GM21619 (cell line): ENCODE data around the gene ZNF107.
"Not testable (repeated sequence)": the region's sequence is repeated elsewhere in the genome, so short reads cannot be mapped to it uniquely, and the experiment has no call there.

Experiments
- ATAC-seq: cut with Tn5 transposase; IDR thresholded peaks from one replicate; pipeline ENCODE4 v1.9.1; 2021; ENCODE audit not compliant: unreplicated experiment

ZNF107 gene

DNA sequence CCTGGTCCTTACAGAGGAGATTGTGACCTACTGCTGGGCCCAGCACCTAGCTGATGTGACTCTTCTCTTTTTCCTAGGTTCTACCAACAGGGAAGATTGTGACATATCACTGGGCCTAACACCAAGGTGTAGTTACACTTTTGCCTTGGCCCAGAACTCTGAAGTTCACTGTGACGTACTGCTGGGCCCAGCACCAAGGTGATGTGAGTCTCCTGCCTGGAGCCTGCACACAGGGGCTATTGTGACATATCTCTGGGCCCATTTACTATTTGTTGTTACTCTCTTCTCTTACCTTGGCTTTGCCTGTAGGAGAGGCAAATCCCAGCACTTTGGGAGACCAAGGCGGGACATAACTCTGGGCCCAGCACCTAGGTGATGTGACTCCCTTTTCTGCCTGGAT lies 23.1 kb upstream of the ZNF107 start:
- no peak for ATAC-seq

- ATAC-seq, result no peak
Measured at GRCh38 chr7:64643566-64643965, 22.4 kb upstream of the ZNF107 start.

DNA sequence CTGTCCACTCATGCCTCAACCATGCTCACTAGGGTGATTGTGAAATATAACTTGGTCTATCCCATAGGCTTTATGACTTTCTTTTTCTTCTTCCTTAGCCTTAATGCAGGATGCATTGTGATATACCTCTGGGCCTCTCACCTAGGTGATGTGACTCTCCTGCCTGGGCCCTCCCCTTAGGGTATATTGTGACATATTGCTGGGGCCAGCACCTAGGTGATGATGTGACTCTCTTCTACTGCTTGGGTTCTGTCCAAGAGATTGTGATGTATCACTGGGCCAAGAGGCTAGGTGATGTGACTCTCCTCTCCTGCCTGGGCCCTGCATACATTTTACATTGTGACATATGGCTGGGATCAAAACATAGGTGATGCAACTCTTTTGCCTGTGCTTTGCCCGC lies 14.7 kb upstream of the ZNF107 start:
- no peak for ATAC-seq

DNA sequence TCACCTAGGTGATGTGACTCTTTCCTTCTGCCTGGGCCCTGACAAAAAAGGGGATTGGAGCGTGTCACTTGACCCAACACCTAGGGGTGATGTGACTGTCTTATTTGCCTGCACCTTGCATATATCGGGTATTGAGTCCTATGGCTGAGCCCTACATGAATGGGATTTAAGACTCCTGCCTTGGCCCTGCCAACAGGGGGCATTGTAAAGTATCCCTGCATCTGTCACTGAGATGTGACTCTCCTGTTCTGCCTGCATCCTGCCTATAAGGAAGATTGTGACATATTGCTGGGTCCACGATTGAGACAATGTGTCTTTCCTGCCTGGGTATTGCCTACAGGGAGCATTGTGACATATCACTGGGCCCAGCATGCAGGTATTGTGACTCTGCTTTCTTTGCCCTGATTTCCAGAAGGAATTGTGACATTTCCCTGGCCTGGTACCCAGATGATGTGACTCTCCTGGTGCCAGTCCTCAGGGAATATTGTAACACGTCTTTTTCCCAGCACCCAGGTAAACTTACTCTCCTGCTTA lies 14.2 kb upstream of the ZNF107 start:
- ATAC-seq, result no peak

DNA sequence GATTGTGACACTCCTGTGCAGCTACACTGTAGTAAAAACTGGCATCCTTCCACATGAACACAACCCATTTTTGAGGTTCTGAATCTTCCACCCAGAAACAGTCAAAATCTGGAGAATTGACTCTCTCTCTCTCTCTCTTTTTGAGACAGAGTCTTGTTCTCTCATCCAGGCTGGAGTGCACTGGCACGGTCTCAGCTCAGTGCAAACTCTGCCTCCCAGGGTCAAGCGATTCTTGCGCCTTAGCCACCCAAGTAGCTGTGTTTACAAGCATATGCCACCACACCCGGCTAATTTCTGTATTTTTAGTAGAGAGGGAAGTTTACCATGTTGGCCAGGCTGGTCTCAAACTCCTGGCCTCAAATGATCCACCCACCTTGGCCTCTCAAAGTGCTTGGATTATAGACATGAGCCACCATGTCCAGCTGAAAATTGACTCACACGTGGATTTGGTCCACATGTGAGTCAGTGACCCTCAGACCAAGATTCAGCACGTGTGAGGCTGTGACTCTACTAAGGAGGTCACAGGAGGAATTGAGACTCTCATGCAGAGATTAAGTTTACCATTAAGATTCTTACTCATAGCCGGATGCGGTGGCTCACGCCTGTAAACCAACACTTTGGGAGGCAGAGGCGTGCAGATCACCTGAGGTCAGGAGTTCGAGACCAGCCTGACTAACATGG lies 12.1 kb upstream of the ZNF107 start:
- ATAC-seq, result no peak

DNA sequence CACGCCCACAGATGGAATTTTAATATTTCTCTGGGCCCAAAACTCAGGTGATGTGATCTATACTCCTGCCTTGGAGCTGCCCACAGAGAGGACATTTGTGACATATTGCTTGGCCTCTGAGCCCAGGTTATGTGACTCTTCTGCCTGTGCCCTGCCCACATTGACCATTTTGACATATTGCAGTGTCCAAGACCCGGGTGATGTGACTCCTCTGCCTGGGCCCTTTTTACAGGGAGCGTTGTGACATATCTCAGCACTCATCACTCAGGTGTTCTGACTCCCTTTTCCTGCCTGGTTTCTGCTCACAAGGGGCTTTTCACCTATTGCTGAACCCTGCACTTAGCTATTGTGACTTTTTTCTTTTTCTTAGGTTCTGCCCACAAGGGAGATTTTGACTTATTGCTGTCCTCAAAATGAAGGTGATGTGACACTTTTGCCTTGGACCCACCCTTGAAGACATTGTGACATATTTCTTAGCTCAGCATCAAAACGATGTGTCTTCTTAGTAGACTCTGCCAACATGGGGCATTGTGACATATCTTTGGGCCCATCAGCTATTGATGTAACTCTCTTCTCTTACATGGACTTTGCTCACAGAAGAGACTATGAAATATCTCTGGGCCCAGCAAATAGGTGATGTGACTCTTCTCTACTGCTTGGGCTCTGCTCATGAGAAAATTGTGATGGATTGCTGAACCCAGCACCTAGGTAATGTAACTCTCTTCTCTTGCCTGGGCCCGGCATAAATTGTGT lies 11.0 kb upstream of the ZNF107 start:
- no peak for ATAC-seq

DNA sequence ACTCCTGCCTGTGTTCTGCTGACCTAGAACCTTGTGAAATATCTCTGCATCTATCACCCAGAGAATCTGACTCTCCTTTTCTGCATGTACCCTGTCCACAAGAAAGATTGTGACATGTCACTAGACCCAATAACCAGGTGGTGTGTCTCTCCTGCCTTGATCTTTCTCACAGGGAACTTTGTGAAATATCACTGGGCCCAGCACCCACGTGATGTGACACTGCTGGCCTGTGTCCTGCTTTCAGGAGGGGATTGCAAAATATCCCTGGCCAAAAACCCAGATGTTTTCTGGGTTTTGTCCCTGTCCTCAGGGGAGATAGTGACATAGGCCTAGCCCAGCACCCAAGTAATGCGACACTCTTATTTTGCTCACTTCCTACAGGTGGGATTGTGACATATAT lies 10.1 kb upstream of the ZNF107 start:
- no peak for ATAC-seq

DNA sequence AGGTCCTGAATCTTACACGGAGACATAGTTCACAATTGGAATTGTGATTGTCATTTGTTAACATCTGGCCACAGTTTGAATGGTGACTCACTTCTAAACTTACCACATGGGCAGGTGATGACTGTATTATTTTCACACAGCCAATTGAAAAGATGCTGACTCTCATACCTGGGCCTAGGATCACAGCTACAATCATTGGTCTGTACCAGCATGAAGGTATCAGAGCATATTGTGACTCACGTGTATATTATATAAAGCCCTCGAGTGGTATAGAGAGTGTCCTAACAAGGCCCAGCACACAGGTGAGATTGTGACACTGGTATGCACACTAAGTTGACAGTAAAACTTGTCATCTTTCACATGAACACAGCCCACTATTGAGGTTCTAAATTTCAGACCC lies 9.4 kb upstream of the ZNF107 start:
- no peak for ATAC-seq

DNA sequence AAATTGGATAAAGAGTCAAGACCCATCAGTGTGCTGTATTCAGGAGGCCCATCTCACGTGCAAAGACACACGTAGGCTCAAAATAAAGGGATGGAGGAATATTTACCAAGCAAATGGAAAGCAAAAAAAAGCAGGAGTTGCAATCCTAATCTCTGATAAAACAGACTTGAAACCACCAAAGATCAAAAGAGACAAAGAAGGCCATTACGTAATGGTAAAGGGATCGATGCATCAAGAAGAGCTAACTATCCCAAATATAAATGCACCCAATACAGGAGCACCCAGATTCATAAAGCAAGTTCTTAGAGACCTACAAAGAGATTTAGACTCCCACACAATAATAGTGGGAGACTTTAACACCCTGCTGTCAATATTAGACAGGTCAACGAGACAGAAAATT lies 3.8 kb upstream of the ZNF107 start:
- not testable (repeated sequence) for ATAC-seq

DNA sequence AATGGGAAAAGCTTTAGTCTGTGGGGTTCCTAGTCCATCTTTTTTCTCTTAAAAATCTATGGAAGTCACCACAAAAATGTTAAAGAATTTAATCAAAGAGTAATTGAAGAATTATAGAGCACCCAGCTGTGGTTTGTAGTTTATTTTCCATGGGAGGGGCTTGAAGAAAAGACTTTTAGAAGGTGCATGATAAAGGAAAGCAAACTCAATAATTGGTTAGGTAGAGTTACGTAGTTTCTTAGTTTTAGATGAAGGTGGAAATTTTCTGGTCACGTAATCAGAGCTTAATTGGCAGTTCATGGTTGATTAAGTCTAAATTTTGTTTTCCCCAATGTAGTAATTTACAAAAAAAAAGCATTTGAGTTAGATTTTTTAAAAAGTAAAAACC lies 724 bp downstream of the ZNF107 start:
- ATAC-seq, result no peak

- ATAC-seq, result no peak
Measured at GRCh38 chr7:64667311-64667710, 1.4 kb downstream of the ZNF107 start.

DNA sequence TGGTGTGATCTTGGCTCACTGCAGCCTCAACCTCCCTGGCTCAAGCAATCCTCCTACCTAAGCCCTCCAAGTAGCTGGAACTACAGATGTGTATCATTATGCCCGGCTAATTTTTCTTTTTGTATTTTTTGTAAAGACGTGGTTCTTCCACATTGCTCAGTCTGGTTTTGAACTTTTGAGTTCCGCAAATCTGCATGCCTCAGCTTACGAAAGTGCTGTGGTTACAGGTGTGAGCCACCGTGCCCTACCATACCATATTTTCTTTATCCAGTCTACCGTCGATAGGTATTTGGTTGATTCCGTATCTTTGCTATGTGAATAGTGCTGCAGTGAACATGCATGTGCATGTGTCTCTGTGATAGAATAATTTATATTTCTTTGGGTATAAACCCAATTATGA lies 6.5 kb downstream of the ZNF107 start:
- no peak for ATAC-seq

- no peak for ATAC-seq
Measured at GRCh38 chr7:64685091-64685490, 19.2 kb downstream of the ZNF107 start.

DNA sequence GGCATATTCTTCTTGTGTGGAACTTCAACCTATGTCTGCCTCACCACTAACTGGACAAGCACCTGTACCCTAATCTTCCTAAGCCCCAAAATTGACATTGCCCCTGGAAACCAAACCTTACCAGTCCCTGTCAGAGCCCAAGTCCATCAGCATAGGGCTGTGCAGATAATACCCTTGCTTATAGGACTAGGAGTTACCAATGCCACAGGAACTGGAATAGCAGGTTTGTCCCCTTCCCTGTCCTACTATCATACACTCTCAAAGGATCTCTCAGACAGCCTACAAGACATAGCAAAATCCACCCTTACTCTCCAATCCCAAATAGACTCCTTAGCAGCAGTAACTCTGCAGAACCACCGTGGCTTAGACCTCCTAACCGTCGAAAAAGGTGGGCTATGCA lies 19.8 kb downstream of the ZNF107 start:
- no peak for ATAC-seq

DNA sequence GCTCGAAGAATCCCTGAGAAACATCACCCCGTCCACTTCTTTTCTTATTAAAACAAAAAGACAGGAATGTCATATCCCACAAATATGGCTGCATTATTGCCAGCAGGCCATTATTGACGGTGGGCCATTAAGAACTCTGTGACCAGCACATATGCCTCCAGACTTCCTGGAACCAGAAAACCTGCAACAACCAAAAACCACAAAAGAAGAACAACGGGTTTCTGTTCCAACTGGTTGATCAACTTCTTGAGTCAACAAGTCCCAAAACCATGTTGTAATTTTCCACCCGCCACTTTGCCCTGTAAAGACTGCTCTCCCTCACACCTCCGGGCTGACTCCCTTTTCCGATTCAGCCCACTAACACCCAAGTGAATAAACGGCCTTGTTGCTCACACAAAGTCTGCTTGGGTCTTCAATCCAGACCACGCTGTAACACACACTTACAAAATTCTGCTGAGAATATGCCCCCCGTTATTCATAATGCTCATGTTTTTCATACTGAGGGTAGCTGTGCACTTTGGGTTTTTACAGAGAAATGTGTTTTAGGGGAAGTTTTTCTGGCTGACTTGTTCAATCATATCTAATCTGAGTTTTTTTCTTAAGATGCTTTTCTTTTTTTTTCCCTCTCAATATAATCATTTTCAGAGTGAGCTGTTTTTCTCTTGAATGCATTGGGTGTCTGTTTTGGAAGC lies 20.7 kb downstream of the ZNF107 start:
- no peak for ATAC-seq

DNA sequence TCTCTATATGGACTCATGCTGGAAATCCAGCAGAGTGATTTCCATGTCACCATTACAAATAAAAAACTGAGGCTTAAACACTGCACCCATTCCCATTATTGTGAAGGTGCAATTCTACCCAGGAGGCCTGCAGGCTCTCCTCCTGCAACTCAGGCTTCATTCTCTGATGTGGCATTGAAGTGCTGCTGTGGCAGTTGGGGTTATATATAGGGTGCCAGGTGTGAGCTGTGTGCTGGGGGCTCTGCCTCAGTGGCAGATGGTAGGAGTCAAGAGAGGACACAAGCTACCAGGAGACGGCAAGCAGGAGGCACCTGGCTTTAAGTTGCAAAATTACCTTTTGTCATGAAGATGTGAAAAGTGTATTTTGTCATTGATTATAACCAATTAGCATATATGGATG lies 21.3 kb downstream of the ZNF107 start:
- no peak for ATAC-seq

DNA sequence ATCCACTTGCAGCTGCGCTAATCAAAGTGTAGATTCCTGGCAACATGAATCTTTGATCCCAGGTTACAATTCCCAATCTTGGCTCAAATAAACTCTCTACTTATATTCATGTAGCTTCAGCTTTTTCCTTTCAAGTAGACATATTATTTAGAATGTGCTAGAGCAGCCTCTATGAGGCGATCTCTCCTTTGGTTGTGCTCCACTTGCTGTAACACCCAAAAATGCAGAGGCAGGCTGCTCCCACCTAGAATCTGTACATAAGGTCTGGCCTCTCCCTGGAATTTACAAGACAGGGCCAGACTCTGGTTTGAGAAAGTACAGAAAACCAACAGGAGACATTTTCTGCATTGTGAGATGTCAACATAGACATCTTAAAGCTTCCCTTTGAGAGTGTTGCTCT lies 23.1 kb downstream of the ZNF107 start:
- no peak for ATAC-seq

- no peak for ATAC-seq
Measured at GRCh38 chr7:64691831-64692230, 25.9 kb downstream of the ZNF107 start.

DNA sequence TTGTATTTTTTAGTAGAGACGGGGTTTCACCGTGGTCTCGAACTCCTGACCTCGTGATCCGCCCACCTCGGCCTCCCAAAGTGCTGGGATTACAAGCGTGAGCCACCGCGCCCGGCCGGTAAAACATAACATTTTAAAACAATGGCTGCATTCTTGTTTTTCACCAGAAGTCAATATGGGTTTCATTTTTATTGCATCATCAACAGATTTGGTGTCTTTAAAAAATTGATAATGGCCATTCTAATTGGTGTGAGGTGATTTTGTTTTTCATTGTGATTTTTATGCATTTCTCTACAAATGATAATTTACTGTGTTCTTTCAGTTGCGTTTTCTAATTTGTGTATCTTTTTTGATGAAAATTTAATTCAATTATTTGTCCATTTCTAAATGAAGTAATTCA lies 31.9 kb downstream of the ZNF107 start:
- not testable (repeated sequence) for ATAC-seq

GRCh38 chr7:64706625-64707292 lies 40.8 kb downstream of the ZNF107 start:
- ATAC-seq, result no peak

DNA sequence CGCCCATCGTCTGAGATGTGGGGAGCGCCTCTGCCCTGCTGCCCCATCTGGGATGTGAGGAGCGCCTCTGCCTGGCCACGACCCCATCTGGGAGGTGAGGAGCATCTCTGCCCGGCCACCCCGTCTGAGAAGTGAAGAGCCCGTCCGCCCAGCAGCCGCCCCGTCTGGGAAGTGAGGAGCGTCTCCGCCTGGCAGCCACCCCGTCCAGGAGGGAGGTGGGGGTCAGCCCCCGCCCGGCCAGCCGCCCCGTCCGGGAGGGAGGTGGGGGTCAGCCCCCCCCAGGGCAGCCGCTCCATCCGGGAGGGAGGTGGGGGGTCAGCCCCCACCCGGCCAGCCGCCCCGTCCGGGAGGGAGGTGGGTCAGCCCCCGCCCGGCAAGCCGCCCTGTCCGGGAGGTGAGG lies 52.0 kb downstream of the ZNF107 start:
- ATAC-seq, result not testable (repeated sequence)
